ENCODE results near the gene DLGAP1.
A peak's percentile ranks its signal among the peaks of the same experiment; 100 is the strongest.

DLGAP1 gene

DNA sequence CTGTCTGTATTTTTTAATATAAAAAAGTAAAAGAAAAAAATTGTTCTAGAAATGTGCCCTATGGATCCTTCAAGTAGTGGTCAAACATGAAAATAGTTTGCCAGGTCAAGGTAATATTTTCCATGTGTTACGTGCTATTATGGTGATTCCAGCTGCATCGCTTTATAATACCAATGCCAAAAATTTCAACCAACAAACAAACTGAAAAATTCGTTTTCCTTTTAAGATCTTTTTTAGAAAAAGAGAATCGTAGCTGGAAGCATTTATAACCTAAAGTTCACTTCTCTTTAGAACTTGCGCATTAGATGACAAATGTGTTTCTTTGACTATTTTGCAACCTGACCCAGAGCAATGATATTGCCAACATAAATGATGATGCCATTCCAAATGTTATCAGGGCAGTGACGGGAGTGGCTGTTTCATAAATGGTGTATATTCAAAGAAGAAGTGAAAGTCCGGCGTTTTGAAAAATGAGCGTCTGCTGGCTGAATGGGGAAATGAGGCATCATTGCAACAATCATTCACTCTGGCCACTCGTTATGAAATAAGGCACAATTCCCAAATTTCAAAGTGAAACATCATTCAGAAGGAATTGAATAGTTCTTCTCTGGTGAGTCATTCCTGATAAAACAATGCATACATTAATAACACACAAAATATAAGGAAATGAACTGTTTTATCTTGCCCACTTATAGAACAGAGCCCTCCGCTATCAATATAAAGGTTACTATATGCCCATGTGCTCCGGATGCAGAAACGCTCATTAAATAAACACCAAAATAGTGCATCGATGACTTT, 707.7 kb downstream of the DLGAP1 start:
- H3K27ac ChIP-seq = peak overlapping the region in 1 of 2 donors; percentile 45
- TF ChIP-seq, protein P1, sequence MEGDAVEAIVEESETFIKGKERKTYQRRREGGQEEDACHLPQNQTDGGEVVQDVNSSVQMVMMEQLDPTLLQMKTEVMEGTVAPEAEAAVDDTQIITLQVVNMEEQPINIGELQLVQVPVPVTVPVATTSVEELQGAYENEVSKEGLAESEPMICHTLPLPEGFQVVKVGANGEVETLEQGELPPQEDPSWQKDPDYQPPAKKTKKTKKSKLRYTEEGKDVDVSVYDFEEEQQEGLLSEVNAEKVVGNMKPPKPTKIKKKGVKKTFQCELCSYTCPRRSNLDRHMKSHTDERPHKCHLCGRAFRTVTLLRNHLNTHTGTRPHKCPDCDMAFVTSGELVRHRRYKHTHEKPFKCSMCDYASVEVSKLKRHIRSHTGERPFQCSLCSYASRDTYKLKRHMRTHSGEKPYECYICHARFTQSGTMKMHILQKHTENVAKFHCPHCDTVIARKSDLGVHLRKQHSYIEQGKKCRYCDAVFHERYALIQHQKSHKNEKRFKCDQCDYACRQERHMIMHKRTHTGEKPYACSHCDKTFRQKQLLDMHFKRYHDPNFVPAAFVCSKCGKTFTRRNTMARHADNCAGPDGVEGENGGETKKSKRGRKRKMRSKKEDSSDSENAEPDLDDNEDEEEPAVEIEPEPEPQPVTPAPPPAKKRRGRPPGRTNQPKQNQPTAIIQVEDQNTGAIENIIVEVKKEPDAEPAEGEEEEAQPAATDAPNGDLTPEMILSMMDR (IDR thresholded peaks at IDR 0.05) = no peak
- peak overlapping the region; percentile 38 for H3K4me3 ChIP-seq
- no peak for DNase-seq (ENCODE audit: low spot score)

DNA sequence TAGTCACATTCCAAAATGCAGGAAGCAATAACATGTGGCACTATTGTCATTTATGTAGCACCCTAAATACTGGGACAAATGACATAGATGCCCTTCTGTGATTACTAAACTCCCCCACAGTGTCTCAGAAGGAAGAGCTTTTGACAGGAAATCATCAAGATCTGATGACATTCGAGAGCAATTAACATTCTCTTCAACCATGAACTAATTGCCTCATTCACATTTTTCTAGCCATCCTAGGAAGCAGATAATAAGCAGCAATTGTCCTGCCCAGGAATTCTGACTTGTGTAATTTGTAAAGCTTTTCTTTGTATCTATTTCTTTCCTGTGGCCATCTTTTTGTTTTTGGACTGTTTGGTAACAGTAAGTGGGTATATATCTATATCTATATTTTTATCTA, 712.6 kb downstream of the DLGAP1 start:
- DNase-seq (ENCODE audit: low spot score) = no peak
- TF ChIP-seq, protein P1 (IDR thresholded peaks at IDR 0.05) = no peak
- H3K4me3 ChIP-seq = no peak overlapping the region
- H3K27ac ChIP-seq = no peak overlapping the region

DNA sequence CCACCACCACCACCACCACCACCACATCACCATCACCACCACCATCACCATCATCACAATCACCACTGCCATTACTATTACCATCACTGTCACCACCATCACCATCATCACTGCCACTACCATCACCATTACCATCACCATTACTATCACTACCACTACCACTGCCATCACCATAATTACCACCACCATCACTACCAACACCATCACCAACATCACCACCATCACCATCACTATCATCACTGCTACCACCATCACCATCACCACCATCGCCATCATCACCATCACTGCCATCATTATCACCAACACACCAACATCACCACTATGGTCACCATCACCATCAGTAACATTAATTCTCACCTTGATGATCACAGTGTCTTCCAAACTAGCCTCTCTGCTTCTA, 713.8 kb downstream of the DLGAP1 start:
- no peak for DNase-seq (ENCODE audit: low spot score)
- no peak overlapping the region for H3K27ac ChIP-seq
- H3K4me3 ChIP-seq = no peak overlapping the region
- TF ChIP-seq, protein P1 (IDR thresholded peaks at IDR 0.05) = no peak

DNA sequence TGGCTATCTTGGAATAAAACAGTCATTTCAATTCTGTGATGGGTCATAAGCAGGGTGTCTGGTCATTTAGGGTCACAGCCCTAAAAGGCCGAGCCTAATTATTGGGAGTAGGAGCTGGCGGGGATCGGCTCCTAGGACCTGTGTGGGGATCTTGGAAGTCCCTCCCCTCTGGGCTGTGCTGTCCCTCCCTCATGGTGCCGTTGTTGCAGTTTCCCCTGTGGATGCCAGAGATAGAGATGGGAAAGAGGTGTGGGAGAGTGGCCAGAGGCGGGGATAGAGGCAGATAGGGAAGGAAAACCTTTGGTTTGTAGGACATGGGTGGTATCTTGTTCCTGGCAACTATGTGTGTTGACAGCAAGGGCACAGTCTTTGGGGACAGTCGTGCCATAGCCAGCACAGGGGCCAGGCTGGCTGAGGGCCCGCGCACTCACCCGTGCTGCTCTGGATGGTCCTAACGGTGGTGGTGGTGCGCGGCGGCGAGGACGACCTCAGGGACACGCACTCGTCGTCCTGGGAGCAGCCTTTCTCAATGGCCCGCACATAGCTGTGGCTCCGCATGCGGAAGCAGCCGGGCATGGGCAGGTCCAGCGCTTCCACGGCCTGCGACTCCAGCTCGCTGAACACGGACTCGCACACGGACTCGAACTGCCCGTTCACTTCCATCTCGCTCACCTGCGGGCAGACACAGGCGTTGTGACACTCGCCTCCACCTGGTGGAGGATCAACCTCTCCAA, 726.2 kb downstream of the DLGAP1 start:
- H3K4me3 ChIP-seq = no peak overlapping the region
- DNase-seq (ENCODE audit: low spot score) = no peak
- no peak overlapping the region for H3K27ac ChIP-seq
- TF ChIP-seq, protein P1 (IDR thresholded peaks at IDR 0.05) = no peak

DNA sequence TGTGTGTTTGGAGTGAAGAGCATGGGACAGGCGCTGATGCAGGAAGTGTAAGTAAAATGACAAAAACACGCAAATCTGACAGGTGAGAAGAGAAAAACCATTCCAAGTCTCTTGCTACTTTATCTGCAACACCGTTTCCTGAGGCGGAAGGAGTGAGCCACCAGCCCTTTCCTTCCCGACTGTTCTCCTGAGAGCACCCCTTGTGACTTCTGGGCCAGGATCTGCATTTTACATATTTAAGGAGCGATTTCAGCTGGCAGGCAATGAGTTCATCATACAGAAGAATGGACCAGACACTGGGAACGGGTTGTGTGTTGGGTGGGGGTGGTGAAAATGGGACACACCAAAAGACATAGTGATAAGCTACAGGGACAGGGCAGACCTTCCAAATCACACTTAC, 727.8 kb downstream of the DLGAP1 start:
- H3K27ac ChIP-seq = no peak overlapping the region
- no peak for DNase-seq (ENCODE audit: low spot score)
- TF ChIP-seq, protein P1 (IDR thresholded peaks at IDR 0.05) = no peak

DNA sequence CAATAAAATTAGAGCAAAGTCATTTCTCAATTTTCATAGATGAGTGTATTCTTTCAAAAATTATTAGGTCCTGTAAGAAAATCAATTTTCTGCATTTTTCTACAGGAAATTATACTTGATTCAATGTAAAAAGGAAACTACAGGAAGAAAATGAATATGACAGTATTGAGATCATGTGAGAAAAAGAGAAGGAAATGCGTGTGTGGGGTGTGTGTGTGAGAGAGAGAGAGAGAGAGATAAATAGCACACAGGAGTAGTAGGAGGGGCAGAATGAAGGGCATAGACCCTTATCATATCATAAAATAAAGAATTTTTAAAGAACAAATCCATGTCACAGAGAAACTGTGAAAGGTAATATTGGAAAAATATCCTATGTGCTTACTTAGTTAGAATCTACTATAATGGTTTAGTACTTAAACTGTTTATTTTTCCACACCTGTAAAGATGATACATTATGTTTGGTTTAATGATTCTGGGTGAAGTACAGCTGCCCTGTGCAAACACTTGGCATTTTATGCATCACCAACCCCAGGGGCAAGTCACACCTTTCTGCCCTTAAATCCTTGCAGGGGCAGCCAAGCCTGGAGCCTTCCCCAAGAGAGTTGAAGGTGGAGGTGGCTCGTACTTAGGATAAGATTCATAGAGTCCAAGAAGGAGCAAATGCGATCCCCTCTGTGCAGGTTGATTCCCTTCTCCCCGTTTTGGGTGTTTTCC, 728.7 kb downstream of the DLGAP1 start:
- DNase-seq (ENCODE audit: low spot score) = no peak
- Histone ChIP-seq H3K4me3 (no peak overlapping the region), H3K27ac (peak overlapping the region in 1 of 2 donors; percentile 25)
- TF ChIP-seq, protein P1 (IDR thresholded peaks at IDR 0.05) = no peak

More for the DNA sequence above, 727.8 kb downstream of the DLGAP1 start:
- H3K4me3 ChIP-seq = no peak overlapping the region
